HepG2 (cell line): ENCODE results near the gene MLC1. TPM values are rescaled to one million over a fixed set of nuclear protein-coding genes. Genes with fewer than 3 reads are reported as not detected.

ENCODE experiments used
- ATAC-seq: fragments of 200-7000 bp; cut with Tn5 transposase; 3 replicates; pipeline ENCODE4 v1.9.1; 2020; ENCODE audit warnings: mild to moderate bottlenecking, moderate library complexity
- BruUV-seq: library from RNA; stranded (reverse); fragments of 400-500 nt; replicated peaks from 2 replicates; lab custom pipeline; 2021; lab: Mats Ljungman, UMichigan
- CTCF ChIA-PET: fragments of 300-600 bp; formaldehyde crosslinking; extraction: SDS; loops from one replicate; lab custom pipeline; 2021; ENCODE audit warnings: low total read pairs, inconsistent platforms, low intra/inter-chr PET ratio; lab: Yijun Ruan, JAX
- POLR2A ChIA-PET: fragments of 350-600 bp; sonication (Branson Sonifier 250); formaldehyde crosslinking; loops from one replicate; lab custom pipeline; 2020; ENCODE audit warnings: antibody characterized with exemption, inconsistent platforms; lab: Yijun Ruan, JAX
- DNase-seq: peaks from one replicate; pipeline ENCODE4 v3.0.0-alpha.2; 2015; ENCODE audit warnings: low spot score
- FAIRE-seq: peaks from 3 replicates; lab custom pipeline; 2011; peaks lifted over from hg19 to GRCh38; lab: Jason Lieb, UNC
- H2AFZ ChIP-seq: one replicate; pipeline ENCODE4 v1.6.1; 2011; ENCODE audit warnings: low read length, inconsistent platforms
- H3K27ac ChIP-seq: fragments of 300-600 bp; 3 replicates; pipeline ENCODE4 v1.8.0; 2011; ENCODE audit warnings: mixed run types, mild to moderate bottlenecking, mixed read lengths, low read length, inconsistent platforms; ENCODE audit not compliant: insufficient read depth; ENCODE audit errors: extremely low read length
- H3K27me3 ChIP-seq, 2 experiments: fragments of 200-600 bp in 1 of 2; 2 replicates in 1 of 2; 3 replicates in 1 of 2; pipeline versions ENCODE4 v1.6.0 to v1.8.0; 2011; ENCODE audit warnings: low read length in 2 of 2, mild to moderate bottlenecking in 2 of 2, moderate library complexity in 2 of 2, inconsistent platforms in 1 of 2; ENCODE audit not compliant: insufficient read depth in 2 of 2, control insufficient read depth in 1 of 2
- H3K36me3 ChIP-seq, 2 experiments: fragments of 200-600 bp in 1 of 2; replicated peaks in 1 of 2; 2 replicates in 1 of 2; 3 replicates in 1 of 2; pipeline versions ENCODE4 v1.5.1 to v1.8.0; 2011; ENCODE audit warnings: low read length in 2 of 2, inconsistent platforms in 1 of 2; ENCODE audit not compliant: insufficient read depth in 2 of 2, control insufficient read depth in 1 of 2
- H3K4me1 ChIP-seq: 2 replicates; pipeline ENCODE4 v1.5.1; 2012; ENCODE audit warnings: low read length, inconsistent platforms; ENCODE audit not compliant: insufficient read depth
- H3K4me2 ChIP-seq: 2 replicates; pipeline ENCODE4 v1.6.0; 2011; ENCODE audit warnings: low read depth, low read length, inconsistent platforms
- H3K4me3 ChIP-seq, 3 experiments: fragments of 200-600 bp in 1 of 3; sonication (generic), shearing (Covaris generic) in 1 of 3; replicated peaks in 1 of 3; 2 replicates each; pipeline ENCODE4 v1.5.1; 2011 to 2016; ENCODE audit warnings: low read length in 3 of 3, inconsistent platforms in 2 of 3, low read depth in 2 of 3, mild to moderate bottlenecking in 2 of 3, control low read depth in 1 of 3, mixed read lengths in 1 of 3; ENCODE audit not compliant: insufficient read depth in 1 of 3
- H3K79me2 ChIP-seq: one replicate; pipeline ENCODE4 v1.6.1; 2011; ENCODE audit warnings: low read length, inconsistent platforms; ENCODE audit not compliant: insufficient read depth
- H3K9ac ChIP-seq: 2 replicates; pipeline ENCODE4 v1.6.0; 2011; ENCODE audit warnings: mild to moderate bottlenecking, low read depth, low read length, inconsistent platforms; ENCODE audit not compliant: insufficient read depth
- H3K9me3 ChIP-seq: 2 replicates; pipeline ENCODE4 v1.5.1; 2012; ENCODE audit warnings: mild to moderate bottlenecking, low read length
- H4K20me1 ChIP-seq: 2 replicates; pipeline ENCODE4 v1.6.0; 2011; ENCODE audit warnings: inconsistent platforms, mild to moderate bottlenecking, low read length, moderate library complexity; ENCODE audit not compliant: insufficient read depth
- PAWR ChIP-seq: sonication (generic); formaldehyde crosslinking; IDR thresholded peaks from 2 replicates; pipeline ENCODE4 v1.4.0; 2020; ENCODE audit warnings: missing genetic modification reagents, mild to moderate bottlenecking, borderline replicate concordance
- WGBS: methylation state at CpG from one replicate; pipeline ENCODE4 v1.1.6; 2017; ENCODE audit warnings: low lambda C conversion rate; 5-methylcytosine and 5-hydroxymethylcytosine counted together
- in situ Hi-C: cut with HindIII; loops from 2 replicates; pipeline ENCODE4 v1.10.0; 2017; ENCODE audit warnings: low pct_unique_long_range_greater_than_20kb; ENCODE audit not compliant: extremely low pct_ligation_motif_present
- intact Hi-C: fragments of 100-400 bp; cut with micrococcal nuclease; formaldehyde crosslinking; loops from one replicate; pipeline ENCODE4 v1.10.0; 2022; ENCODE audit not compliant: unreplicated experiment
- polyA plus RNA-seq, 8 experiments: library from polyadenylated mRNA; depleted of rRNA in 3 of 8; stranded (reverse) in 7 of 8; unstranded in 1 of 8; fragments of >200 nt; fragmentation: Illumina TruSeq in 4 of 8; extraction: Trizol in 4 of 8; gene quantifications; 2 replicates each; pipeline versions ENCODE4 v1.2.1 to v1.2.3, GENCODE V29; 2011 to 2016; ENCODE audit warnings: low read depth in 4 of 8, missing spikeins in 1 of 8, mixed read lengths in 1 of 8; ENCODE audit not compliant: insufficient read depth in 1 of 8
- total RNA-seq, 5 experiments: library from RNA; depleted of rRNA; stranded (reverse); fragments of >200 nt; fragmentation: Illumina TruSeq; extraction: Trizol; gene quantifications; 2 replicates each; pipeline ENCODE4 v1.2.3, GENCODE V29; 2016; ENCODE audit warnings: low read depth in 1 of 5
- TF ChIP-seq, protein P1 (sequence below), 2 experiments: fragments of 450-650 bp in 1 of 2; sonication (generic) in 1 of 2; formaldehyde crosslinking in 1 of 2; IDR thresholded peaks; 2 replicates each; pipeline versions ENCODE4 v1.6.1 to v1.8.0; 2016 to 2022; ENCODE audit warnings: antibody characterized with exemption in 1 of 2, mild to moderate bottlenecking in 1 of 2, missing genetic modification reagents in 1 of 2

MLC1 gene
- total and polyA plus RNA-seq, 2 of the 13 experiments (the other 11 are each of a cell fraction or from before 2014, with no cell fraction given): not detected

DNA sequence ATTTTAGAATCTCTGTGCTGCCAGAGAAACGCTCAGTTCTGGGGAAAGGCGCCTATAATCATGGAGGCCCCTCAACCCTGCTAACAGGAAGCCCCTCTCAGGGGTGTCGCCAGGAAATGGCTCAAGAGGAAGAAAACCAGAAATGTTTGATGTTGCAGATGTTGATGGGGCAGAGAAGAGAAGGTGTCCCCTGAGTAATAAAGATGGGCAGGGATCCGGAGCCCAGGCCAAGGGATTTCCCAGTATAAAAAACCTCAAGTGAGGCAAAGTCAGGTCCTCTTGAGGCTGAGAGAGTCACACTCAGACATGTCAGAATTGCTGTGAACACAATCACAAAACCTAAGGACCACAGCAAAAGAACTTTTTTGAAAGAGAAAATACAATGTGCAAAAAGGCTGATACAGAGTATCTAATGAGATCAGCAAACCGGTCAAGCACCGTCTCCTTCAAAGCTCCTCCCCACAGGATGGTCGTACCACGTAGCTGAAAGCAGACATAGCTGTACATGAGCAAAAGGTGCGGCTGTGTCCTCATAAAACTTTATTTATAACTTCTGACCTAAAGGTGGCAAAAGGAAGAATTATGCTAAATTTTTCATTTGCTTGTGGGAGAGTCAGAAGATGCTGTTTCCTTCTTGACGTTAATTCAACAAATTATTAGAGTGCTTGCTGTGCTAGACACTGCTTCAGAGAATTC is 16.8 kb upstream of the MLC1 start:
- POLR2A ChIA-PET: no interaction called here
- ATAC-seq: no peak
- Histone ChIP-seq H3K79me2 (no peaks in the 10 kb centered on the region), H3K27me3 (peaks cover 2 to 9% of the 10 kb centered on the region in 2 experiments; a peak in 3 of 5 replicates), H2AFZ (no peak overlapping the region), H3K4me1 (peaks cover 7% of the 10 kb centered on the region; the same call in 1 of the 2 replicates), H3K4me2 (no peak overlapping the region), H3K36me3 (no peaks in the 10 kb centered on the region), H3K4me3 (no peak overlapping the region), H3K9ac (no peak overlapping the region), H3K27ac (no peak overlapping the region), H4K20me1 (no peaks in the 10 kb centered on the region), H3K9me3 (no peaks in the 10 kb centered on the region)
- in situ Hi-C loops (no loop called here), intact Hi-C loops (loop anchor here (5.0 kb wide), 1 partner anchor 45 kb away; no protein-coding TSS in a partner anchor)
- FAIRE-seq: no peak
- no TSS peak for BruUV-seq
- 58% methylated on average over 10 of the region's 10 CpGs for WGBS
- DNase-seq: no peak
- CTCF ChIA-PET: no interaction called here
- no peak for TF ChIP-seq PAWR
- TF ChIP-seq, protein P1, sequence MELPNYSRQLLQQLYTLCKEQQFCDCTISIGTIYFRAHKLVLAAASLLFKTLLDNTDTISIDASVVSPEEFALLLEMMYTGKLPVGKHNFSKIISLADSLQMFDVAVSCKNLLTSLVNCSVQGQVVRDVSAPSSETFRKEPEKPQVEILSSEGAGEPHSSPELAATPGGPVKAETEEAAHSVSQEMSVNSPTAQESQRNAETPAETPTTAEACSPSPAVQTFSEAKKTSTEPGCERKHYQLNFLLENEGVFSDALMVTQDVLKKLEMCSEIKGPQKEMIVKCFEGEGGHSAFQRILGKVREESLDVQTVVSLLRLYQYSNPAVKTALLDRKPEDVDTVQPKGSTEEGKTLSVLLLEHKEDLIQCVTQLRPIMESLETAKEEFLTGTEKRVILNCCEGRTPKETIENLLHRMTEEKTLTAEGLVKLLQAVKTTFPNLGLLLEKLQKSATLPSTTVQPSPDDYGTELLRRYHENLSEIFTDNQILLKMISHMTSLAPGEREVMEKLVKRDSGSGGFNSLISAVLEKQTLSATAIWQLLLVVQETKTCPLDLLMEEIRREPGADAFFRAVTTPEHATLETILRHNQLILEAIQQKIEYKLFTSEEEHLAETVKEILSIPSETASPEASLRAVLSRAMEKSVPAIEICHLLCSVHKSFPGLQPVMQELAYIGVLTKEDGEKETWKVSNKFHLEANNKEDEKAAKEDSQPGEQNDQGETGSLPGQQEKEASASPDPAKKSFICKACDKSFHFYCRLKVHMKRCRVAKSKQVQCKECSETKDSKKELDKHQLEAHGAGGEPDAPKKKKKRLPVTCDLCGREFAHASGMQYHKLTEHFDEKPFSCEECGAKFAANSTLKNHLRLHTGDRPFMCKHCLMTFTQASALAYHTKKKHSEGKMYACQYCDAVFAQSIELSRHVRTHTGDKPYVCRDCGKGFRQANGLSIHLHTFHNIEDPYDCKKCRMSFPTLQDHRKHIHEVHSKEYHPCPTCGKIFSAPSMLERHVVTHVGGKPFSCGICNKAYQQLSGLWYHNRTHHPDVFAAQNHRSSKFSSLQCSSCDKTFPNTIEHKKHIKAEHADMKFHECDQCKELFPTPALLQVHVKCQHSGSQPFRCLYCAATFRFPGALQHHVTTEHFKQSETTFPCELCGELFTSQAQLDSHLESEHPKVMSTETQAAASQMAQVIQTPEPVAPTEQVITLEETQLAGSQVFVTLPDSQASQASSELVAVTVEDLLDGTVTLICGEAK (IDR thresholded peaks at IDR 0.05): no peak
- TF ChIP-seq, protein P1 (CRISPR knock-in tag; IDR thresholded peaks at IDR 0.05): peak; percentile 71
